Esophagus mucosa (tissue), 1 donor: ENCODE measurements around the gene CFAP107. TPM values are rescaled to one million over a fixed set of nuclear protein-coding genes. Genes with fewer than 3 reads are reported as not detected.
"Not testable (repeated sequence)": the region's sequence is repeated elsewhere in the genome, so short reads cannot be mapped to it uniquely, and the experiment has no call there.

Experiments used
- ATAC-seq: fragments of 200-7000 bp; cut with Tn5 transposase; one replicate; pipeline ENCODE4 v1.9.1; 2020
- total RNA-seq: library from RNA; stranded (reverse); gene quantifications from one replicate; pipeline ENCODE4 v1.2.4, GENCODE V29; 2023
- donor health status: DM: yes; HTN: yes; CAD: no.

CFAP107 gene, protein sequence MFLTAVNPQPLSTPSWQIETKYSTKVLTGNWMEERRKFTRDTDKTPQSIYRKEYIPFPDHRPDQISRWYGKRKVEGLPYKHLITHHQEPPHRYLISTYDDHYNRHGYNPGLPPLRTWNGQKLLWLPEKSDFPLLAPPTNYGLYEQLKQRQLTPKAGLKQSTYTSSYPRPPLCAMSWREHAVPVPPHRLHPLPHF
- total RNA-seq: not detected

DNA sequence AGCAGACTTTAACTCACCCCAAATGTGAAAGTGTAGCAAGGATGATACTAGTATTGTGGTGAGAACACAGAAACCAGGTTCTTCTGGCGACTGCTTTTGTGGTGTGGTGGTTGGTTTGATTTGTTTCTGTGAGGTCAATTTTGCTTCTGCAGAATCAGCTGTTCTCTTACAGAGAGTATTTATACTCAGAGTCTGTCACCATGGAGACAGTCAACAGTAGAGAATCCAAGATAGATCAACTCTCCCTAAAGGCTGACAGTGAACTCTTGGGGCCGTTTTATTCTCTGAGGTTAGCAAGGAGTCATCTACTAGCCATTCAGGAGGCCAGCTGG, at the start of gene CFAP107:
CFAP107 (plus strand) TSS at position 209 of the 332 bp plus-strand sequence. CDS start 231 bp downstream, outside the sequence.
- ATAC-seq: no peak

DNA sequence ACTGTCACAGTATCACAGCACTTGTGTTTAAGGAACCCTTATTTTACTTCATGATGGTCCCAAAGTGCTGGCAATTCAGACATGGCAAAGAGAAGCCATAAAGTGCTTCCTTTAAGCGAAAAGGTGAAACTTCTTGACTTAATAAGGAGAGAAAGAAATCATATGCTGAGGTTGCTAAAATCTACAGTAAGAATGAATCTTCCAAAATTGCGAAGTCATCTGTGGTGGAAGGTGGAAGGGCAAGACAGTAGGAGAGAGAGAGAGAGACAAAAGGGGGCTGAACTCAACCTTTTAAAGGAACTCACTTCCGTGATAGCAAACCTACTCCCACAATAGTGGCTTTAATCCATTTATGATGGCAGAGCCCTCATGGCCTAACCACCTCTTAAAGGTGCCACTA, 49.3 kb upstream of the CFAP107 start:
- no peak for ATAC-seq

DNA sequence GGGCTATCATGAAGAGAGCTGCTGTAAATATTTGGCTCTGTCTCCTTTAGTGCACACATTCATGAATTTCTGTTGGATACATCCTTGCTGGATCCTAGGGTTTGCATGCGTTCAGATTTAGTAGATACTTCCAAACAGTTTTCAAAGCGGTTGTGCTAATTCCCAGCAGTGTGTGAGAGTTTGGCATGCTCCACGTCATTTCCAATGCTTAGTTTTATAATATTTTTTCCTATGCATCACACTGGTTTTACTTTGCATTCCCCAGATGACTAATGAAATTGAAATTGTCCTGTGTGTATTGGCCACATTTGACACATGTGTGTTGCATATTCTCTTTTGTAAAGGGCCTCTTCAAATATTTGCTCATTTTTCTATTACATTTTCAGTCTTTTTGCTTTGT, 48.6 kb upstream of the CFAP107 start:
- ATAC-seq: no peak

DNA sequence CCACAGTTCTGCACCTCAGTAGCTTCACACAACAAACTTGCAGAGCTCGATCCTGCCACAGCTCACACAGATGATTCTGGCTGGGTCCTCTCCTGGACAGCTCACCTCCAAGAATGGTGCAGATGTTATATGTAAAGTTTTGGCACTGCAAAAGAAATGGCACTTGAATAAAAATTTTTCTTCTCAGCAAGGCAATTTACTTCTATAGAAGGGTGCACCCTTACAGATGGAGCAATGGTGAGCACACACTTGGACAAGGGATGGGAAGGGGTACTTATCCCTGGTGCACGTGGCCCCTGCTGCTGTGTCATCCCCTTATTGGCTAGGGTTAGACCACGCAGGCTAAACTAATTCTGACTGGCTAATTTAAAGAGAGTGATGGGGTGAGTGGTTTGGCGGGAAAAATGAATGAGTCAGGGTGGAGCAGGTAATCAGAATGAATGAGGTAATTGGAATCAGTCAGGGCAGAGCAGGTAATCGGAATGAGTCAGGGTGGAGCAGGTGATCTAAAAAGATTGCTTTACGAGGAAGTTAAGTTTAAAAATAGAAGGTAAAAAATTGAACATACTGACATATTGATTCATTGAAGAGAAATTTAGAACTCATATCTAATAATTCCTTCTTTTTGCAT, 42.1 kb upstream of the CFAP107 start:
- ATAC-seq: no peak

DNA sequence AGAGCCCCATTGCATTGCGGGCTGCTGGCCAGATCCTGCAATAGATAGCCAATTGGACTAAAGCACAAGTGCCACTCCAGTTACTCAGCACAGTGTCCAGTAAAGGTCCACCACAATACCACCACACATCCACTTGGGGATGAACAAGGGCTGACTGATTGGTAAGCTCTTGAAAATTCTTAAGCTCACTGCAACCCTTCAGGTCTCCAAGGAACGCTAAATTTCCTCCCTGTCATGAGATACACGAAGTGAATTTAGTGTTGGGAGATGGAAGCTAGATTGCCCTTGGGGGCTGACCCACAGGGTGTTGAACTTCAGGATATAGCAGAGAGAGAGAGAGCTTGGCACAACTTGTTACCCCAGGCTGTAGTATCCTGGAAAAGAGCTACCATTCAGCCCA, 39.9 kb upstream of the CFAP107 start:
- no peak for ATAC-seq

DNA sequence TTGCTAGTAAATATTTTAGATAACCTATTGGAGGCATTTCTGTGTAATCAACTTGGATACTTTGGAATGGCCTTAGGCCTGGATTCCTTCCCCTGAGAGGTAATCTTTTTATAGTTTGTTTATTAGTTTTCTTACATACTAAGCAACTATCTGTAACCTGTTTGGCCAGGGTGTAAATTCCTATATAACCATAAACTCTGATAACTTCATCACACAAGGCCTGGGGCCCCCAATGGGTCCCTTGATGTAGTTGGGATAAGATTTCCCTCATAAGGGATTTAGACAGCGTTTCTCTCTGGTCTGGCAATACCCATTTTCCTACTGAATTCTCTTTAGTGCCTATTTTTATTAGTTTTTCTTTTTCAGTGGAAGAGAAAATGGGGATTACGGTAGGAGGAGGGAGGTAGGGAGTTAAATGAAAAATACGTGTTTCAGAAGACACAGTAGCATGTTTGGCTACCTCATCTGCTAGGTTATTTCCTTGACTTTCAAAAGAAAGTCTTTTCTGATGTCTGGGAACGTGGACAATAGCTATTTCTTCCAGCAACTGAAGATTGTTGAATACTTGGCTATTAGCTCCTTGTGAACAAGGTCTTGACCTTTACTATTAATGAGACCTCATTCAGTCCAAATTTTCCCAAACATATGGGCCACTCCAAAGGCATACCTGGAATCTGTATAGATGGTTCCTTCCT, 37.5 kb upstream of the CFAP107 start:
- no peak for ATAC-seq

DNA sequence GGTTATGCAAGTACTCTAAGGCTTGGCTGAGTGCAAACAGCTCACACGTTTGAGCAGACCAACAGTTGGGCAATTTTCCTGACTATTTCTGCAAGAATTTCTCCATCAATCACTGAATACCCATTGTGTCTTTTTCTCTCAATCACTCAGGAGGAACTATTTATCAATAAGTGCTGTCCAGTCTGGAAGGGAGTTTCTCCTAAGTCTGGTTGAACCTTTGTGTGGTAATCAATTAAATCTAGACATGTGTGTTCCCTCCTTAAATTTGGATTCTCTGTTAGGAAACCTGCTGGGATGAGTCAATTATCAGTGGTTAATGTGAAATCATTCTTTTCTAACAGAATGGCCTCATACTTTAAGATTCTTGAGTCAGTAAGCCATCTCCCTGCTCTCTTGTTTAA, 36.9 kb upstream of the CFAP107 start:
- no peak for ATAC-seq

DNA sequence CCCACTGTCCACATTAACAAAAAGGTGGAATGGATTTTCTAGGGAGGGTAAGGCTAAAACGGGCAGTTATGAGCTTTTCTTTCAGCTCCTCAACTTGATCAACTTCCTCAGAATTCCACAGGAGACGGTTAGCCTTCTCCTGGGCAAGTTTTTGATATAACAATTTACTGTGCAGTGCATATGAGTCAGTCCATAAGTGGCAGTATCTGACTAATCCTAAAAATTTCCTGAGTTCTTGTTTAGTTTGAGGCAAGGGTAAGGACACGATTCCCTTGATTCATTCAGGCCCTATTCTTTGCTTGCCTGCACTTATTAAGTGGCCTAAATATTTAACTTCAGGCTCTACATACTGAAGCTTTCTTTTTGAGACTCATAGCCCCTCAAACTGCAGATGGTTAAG, 36.3 kb upstream of the CFAP107 start:
- ATAC-seq: no peak

DNA sequence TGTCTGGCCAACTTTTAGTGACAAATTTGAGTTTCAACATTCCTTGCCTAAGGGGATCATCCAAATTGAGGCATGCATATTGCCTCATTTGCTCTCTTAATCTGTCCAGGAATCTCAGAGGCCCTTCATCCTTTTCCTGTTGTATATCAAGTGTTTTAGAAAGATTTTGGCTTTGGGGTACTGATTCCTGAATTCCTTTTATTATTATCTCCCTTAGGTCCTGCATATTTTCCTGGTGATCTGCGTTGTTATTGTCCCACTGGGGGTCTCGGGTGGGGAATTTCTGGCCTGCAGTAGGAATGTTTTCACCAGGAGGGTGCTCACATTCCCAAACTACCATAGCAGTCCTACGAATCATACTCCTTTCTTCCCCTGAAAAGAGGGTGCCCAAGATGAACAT, 34.5 kb upstream of the CFAP107 start:
- ATAC-seq: no peak

DNA sequence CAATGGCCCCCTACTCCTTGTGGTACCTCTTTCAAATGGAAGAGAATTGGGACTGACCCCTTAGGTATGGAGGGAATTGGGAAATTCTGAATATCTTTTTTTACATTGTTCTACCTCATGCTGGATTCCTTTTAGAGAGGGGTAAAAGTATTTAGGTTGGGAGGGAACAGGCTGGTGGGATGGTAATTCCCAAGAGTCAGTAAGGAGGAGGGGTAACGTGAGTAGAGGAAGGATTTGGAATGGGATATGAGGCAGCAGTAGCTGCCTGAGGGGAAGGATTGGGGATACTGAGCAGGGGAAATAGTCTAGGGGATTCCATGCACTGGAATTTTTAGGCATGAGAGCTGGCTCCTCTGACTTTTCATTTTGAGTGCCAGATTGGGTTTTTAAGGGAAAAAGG, 33.9 kb upstream of the CFAP107 start:
- ATAC-seq: no peak

DNA sequence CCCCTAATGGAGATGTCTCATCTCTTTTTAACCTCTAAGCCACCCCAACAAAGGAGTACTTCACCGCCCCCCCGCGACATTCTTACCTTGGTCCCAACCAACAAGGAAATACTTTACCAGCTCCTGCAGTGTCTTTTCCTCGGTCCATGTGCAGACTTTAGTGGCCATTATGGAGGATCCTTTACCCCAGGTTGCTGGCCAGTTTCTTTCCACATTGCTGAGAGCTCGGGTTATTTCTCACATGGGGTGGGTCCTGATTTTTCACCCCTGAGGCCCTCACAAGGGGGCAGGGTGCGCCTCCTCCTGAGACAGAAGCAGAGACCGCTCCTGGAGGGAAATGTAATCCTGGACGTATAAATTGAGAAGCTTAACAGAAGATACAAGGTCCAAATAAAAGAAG, 33.1 kb upstream of the CFAP107 start:
- ATAC-seq: no peak

DNA sequence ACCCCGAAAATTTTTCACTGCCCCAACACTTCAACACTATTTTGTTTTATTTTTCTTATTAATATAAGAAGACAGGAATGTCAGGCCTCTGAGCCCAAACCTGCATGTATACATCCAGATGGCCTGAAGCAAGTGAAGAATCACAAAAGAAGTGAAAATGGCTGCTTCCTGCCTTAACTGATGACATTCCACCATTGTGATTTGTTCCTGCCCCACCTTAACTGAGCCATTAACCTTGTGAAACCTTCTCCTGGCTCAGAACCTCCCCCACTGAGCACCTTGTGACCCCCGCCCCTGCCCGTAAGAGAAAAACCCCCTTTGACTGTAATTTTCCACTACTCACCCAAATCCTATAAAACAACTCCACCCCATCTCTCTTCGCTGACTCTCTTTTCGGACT, 32.3 kb upstream of the CFAP107 start:
- ATAC-seq: not testable (repeated sequence)

DNA sequence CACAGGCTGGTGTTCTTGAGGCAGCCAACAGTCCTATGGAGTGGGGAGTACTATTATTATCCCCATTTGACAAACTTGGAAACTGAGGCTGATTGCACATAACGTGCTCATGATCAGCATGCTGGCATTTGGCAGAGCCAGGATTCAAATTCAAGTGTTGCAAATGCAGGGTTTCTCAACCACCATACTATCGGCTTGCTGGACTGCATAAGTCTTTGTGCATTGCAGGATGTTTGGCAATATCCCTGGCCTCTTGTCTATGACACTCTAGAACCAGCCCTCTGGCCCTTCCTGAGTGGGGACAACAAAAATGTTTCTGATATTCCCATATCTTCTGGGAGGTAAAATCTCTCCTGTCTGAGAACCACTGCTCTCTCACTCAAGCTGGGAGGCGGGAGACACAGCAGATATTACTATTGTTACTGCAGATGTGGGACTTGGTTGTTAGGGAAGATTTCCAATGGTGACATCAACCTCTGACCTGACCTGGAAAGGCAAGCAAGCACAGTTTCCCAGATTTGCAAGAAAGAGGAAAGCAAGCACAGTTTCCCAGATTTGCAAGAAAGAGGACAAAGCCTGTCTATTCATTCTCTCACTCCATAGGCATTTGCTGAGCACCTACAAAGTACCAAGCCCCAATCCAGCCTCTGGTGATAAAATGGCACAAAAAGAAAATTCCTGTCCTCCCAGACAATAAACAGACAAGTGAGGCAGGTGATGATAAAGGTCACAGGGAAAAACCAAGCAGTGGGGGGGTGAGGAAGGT, 31.1 kb upstream of the CFAP107 start:
- no peak for ATAC-seq

DNA sequence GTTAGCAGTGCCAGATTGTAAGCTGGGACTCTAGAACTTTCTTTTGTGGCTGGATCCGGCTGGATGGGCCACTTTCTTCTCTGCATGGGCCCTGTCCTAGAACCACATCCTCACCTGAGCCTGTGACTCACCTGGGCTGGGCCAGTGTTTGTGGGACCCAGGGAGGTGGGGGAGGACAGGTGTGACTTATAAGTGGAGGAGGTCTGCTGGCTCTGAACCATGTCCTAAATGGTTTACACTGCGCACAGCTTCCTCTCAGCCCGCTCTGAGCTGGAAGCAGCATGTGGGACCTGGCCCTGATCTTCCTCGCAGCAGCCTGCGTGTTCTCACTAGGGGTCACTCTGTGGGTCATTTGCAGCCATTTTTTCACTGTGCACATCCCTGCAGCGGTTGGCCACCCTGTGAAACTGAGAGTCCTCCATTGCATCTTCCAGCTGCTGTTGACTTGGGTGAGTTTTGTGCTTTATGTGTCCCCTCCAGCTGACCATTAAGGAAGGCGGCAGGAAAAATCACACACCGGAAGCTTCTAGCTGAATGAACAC, 30.0 kb upstream of the CFAP107 start, which contains the start of gene AADACL3:
AADACL3 (plus strand) TSS at position 215 of the 542 bp plus-strand sequence; CDS start at position 282, 67 bp downstream.
- ATAC-seq: no peak

DNA sequence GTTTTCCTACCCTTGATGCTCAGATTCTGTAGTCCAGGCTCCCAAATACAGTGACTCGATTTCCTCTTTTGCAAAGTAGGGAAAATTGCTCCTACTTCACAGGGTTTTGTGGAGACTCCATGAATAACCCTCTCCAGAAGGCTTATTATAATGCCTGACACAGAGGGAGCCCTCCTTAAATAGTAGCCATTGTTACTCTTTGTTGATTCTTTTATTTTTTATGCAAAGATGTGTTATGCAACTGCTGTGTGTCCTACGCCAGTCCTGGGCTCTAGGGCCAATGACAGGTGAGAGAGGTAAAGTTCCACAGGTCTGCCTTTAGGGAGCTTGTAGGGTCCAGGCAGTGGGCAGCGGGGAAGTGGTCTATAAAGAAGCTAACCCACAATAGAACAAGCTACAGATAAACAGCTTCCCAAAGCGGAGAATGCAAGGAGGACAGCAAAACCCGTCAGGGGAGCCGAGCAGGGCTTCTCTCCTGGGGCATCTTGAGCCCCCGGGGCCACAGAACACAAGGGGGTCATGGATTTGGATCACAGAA, 28.6 kb upstream of the CFAP107 start:
- no peak for ATAC-seq

DNA sequence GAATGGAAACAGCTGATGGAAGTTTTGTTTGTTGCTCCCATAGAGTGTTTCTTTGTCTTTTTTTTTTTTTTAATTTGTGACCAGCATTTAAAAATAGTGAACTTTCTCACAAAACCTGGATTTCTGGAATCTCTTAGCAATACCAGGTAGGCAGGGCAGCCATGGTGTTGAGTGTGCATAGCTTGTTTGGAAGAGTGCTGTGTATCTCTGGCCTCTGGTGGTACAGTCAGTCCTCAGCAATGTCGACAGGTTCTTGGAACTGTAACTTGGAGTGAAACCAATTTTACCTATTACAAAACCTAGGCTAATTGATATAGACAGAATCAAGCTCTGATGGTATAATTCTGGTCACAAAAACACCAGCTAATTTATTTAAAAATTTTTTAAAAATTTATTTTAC, 23.4 kb upstream of the CFAP107 start:
- no peak for ATAC-seq

DNA sequence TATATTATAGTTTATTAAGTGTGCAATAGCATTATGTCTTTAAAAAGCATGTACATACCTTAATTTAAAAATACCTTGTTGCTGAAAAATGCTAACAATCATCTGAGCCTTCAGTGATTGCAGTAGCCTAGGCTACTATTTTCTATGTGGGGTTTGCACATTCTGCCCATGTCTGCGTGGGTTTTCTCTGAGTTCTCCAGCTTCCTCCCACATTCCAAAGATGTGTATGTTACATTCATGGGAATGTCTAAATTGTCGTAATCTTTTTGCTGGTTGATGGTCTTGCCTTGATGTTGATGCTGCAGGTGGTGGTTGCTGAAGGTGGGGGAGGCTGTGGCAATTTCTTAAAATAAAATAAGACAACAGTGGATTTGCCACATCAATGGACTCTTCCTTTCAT, 17.6 kb upstream of the CFAP107 start:
- ATAC-seq: no peak

DNA sequence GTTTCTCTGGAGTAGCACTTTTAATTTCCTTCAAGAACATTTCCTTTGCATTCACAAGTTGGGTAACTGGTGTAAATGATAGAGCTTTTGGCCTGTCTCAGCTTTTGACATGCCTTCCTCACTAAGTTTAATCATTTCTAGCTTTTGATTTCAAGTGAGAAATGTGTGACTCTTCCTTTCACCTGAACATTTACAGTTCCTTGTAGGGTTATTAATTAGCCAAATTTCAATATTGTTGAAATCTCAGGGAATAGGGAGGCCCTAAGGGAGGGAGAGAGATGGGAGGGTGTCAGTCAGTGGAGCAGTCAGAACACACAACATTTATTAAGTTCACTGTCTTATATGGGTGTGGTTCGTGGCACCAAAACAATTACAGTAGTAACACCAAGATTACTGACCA, 15.8 kb upstream of the CFAP107 start:
- no peak for ATAC-seq

DNA sequence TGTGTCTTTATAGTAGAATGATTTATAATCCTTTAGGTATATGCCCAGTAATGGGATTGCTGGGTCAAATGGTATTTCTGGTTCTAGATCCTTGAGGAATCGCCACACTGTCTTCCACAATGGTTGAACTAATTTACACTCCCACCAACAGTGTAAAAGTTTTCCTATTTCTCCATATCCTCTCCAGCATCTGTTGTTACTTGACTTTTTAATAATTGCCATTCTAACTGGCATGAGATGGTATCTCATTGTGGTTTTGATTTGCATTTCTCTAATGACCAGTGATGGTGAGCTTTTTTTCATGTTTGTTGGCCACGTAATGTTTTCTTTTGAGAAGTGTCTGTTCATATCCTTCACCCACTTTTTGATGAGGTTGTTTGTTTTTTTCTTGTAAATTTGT, 14.9 kb upstream of the CFAP107 start:
- ATAC-seq: not testable (repeated sequence)

DNA sequence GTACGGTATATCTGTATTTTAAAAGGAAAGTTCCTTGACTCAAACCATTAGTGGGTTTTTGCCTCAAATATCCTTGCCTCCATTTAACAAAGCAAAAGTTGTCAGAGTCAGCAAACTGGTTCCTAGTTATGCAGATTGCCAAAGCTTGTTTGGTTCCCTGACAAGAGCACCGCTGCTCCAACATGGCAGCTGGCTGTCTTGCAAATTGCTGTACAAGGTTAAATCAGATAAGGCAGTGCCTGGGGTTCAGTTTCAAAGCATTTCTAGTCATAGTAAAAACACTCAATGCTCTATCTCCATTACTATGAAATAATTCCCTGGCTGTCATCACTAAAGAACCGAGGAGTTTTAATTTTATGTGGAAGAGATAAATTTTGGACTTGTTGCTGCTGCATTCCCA, 11.3 kb upstream of the CFAP107 start:
- no peak for ATAC-seq

DNA sequence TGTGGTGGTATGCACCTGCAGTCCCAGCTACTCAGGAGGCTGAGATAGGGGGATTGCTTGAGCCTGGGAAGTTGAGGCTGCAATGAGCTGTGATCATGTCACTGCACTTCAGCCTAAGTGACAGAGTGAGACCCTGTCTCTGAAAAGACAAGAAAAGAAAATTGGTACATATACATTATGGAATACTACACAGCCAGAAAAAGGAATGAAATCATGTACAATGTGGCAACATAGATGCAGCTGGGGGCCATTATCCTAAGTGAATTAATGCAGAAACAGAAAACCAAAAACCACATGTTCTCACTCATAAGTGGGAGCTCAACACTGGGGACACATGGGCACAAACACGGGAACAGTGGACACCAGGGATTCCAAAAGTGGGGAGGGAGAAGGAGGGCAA, 7.1 kb upstream of the CFAP107 start:
- no peak for ATAC-seq

DNA sequence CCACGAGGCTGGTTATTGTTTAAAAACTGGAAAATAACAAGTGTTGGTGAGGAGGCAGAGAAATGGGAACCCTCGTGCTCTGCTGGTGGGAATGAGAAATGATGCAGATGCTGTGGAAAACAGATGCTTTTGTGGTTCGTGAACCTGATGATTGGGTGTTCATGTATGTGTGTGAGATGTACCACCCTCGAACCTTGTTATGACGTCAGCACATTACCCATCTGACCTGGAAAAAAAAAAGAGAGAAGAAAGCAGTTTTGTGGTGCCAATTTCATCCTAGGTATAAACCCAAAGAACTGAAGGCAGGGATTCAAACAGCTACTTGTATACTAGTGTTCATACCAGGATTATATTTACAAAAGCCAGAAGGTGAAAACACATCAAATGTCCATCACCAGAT, 6.4 kb upstream of the CFAP107 start:
- ATAC-seq: no peak

DNA sequence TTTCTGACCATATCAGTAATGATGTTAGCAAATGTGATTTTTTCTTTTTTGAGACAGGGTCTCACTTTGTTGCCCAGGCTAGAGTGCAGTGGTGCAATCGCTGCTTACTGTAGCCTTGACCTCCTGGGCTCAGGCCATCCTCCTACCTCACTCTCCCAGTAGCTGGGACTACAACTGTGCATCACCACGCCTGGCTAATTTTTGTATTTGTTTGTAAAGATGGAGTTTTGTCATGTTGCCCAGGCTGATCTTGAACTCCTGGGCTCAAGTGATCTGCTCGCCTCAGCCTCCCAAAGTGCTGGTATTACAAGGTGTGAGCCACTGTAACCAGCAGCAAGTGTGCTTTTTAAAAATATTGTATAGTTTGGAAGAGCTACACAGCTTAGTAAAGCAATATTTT, 4.1 kb upstream of the CFAP107 start:
- no peak for ATAC-seq
